CD4-positive, alpha-beta T cell treated with Interleukin-17A for 1 hour (primary cell): ENCODE data around the gene CACNG6.

Experiments
- DNase-seq: peaks from one replicate; pipeline ENCODE4 v3.0.0-alpha.2; 2020

CACNG6 gene

DNA sequence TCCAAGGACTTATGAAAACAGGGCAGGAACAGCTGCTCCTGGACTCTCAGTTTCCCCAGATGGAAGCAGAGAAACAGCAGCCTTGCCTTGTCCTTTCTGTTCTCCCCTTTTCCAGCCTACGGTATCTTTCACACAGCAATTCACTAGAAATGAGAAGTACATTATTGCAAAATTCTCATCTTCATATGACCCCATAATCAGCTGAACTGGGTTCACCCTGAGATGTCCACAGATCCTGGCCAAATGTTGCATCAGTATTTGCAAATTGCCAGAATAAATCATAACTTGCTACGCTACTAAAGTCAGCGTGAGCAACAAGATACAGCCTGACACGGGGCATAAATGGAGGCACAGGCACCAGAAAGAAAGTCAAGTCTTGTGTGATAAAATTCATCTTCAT lies 56.2 kb downstream of the CACNG6 start:
- no peak for DNase-seq
